Right lobe of liver (tissue), 6 donors: ENCODE measurements around the gene BHLHE23. TPM values are rescaled to one million over a fixed set of nuclear protein-coding genes. Genes with fewer than 3 reads are reported as not detected.

ENCODE experiments used
- ATAC-seq, 4 donors: fragments of 200-7000 bp; cut with Tn5 transposase; one replicate each; pipeline ENCODE4 v1.9.1; 2020; ENCODE audit warnings: mild to moderate bottlenecking in 4 of 4, moderate library complexity in 4 of 4
- DNase-seq, 3 donors: peaks; one replicate each; pipeline ENCODE4 v3.0.0-alpha.2; 2020
- H3K27ac ChIP-seq, 3 donors: fragments of 200-600 bp; one replicate each; pipeline ENCODE4 v1.8.0; 2022
- H3K27me3 ChIP-seq, 2 donors: fragments of 200-600 bp; one replicate each; pipeline ENCODE4 v1.8.0; 2022
- H3K36me3 ChIP-seq, 4 donors: fragments of 200-600 bp; sonication (generic) in 1 of 4; one replicate each; pipeline versions ENCODE4 v1.5.1 to v1.8.0; 2017 to 2022; ENCODE audit warnings: control low read depth in 1 of 4
- H3K4me1 ChIP-seq, 4 donors: fragments of 200-600 bp; sonication (generic) in 1 of 4; one replicate each; pipeline versions ENCODE4 v1.5.1 to v1.8.0; 2017 to 2022; ENCODE audit warnings: control low read depth in 1 of 4
- H3K4me3 ChIP-seq, 3 donors: fragments of 200-600 bp; one replicate each; pipeline ENCODE4 v1.8.0; 2022
- H3K9me3 ChIP-seq, 4 donors: fragments of 200-600 bp; sonication (generic) in 1 of 4; one replicate each; pipeline versions ENCODE4 v1.5.1 to v1.8.0; 2017 to 2022; ENCODE audit warnings: control low read depth in 1 of 4
- POLR2A ChIP-seq: fragments of 450-650 bp; IDR thresholded peaks from one replicate; pipeline ENCODE4 v1.6.1; 2017; ENCODE audit warnings: antibody characterized with exemption, mild to moderate bottlenecking
- WGBS: methylation state at CpG from one replicate; pipeline ENCODE4 v1.1.6; 2018; ENCODE audit warnings: low coverage, low lambda C conversion rate; ENCODE audit not compliant: insufficient coverage; ENCODE audit errors: missing lambda C conversion rate; 5-methylcytosine and 5-hydroxymethylcytosine counted together
- intact Hi-C, 2 donors: fragments of 100-400 bp; cut with DNase I; formaldehyde crosslinking; loops; one replicate each; pipeline versions ENCODE4 v1.11.2 to v1.14.1; 2022
- total RNA-seq, 6 experiments: library from RNA; depleted of rRNA in 2 of 6; stranded (reverse); fragments of >200 nt in 2 of 6; fragmentation: NEBNext Ultra II Directional in 3 of 6; extraction: Animal tissue kit (Norgen Biotek cat#: 25700) in 3 of 6; gene quantifications; one replicate each; pipeline versions ENCODE4 v1.1.0 to v1.2.4, GENCODE V29; 2016 to 2023
- TF ChIP-seq, protein P1 (sequence below), 4 donors: fragments of 200-600 bp in 3 of 4; fragments of 450-650 bp in 1 of 4; IDR thresholded peaks; one replicate each; pipeline versions ENCODE4 v1.5.1 to v1.8.0; 2016 to 2022; ENCODE audit warnings: antibody characterized with exemption in 4 of 4, mild to moderate bottlenecking in 2 of 4
- donor health status: DM: no; HTN: yes; CAD: no.
- donor health status: DM: no; HTN: no; CAD: no.
- donor health status: DM: no; HTN: no; CAD: no.
- donor health status: DM: no; HTN: yes; CAD: no.
- donor health status: DM: no; HTN: yes; CAD: no.

The BHLHE23 gene
- total RNA-seq, 6 experiments from 2014 or later, result not detected

DNA sequence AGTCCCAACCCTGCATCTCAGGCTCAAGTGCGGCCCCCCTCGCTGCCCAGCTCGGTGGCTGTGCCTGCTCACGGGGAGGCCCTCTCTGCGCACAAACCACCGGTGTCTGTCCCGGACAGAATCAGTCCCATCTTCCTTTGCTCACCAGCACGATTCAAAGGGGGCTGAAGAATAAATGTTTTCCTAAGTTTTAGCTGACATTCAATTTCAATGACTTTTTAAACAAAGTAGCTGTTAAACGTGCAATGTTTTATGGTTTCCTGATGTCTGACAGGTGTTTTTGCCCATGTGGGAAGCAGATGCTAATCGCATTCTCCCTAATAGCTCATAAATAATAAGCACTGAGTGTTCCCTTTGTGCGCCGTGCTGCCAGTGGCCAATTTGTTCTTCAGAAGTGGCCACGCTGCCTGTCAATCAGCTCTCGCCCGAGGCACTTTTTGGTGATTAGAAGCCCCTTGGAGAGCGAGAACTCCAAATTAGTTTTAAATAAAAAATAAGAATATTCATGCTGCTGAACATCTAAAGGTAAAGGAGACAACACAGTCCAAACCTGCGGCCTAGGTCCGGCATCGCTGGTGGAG lies 26.3 kb downstream of the BHLHE23 start:
- no peaks in the 10 kb centered on the region for H3K4me1 ChIP-seq
- H3K4me3 ChIP-seq, result no peak overlapping the region
- intact Hi-C loops, result no loop called here
- H3K9me3 ChIP-seq, result no peaks in the 10 kb centered on the region
- ATAC-seq, result no peak
- H3K36me3 ChIP-seq, result no peaks in the 10 kb centered on the region
- no peak for TF ChIP-seq POLR2A
- TF ChIP-seq, protein P1, sequence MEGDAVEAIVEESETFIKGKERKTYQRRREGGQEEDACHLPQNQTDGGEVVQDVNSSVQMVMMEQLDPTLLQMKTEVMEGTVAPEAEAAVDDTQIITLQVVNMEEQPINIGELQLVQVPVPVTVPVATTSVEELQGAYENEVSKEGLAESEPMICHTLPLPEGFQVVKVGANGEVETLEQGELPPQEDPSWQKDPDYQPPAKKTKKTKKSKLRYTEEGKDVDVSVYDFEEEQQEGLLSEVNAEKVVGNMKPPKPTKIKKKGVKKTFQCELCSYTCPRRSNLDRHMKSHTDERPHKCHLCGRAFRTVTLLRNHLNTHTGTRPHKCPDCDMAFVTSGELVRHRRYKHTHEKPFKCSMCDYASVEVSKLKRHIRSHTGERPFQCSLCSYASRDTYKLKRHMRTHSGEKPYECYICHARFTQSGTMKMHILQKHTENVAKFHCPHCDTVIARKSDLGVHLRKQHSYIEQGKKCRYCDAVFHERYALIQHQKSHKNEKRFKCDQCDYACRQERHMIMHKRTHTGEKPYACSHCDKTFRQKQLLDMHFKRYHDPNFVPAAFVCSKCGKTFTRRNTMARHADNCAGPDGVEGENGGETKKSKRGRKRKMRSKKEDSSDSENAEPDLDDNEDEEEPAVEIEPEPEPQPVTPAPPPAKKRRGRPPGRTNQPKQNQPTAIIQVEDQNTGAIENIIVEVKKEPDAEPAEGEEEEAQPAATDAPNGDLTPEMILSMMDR (IDR thresholded peaks at IDR 0.05), result no peak
- H3K27ac ChIP-seq, result no peak overlapping the region
- no peak for DNase-seq
- WGBS, result 45% methylated on average over 16 of the region's 19 CpGs
- H3K27me3 ChIP-seq, result no peaks in the 10 kb centered on the region

DNA sequence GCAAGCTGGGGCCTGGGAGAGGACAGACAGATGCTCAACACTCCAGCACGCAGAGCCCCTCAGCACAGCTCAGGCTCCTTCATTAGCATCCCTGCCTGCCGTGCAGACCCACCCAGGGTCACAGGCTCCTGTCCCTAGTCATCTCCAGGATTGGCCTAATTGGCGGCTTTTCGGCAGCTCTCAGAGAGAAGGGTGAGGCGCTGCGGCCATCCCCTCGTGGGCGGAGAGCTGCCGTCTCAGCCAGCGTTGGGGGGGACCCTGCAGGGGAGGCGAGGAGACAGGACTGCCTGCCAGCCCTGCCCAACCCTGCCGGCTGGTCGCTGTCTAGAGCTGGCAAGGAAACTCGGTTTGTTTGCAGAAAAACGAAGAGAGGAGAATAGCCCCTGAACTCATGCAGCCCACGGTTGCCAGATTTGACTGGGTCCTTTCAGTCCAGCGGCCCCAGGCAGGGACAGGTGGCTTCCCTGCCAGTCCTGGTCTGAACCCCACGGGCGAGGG lies 26.8 kb downstream of the BHLHE23 start:
- Histone ChIP-seq H3K4me1 (no peaks in the 10 kb centered on the region), H3K36me3 (no peaks in the 10 kb centered on the region), H3K27me3 (no peaks in the 10 kb centered on the region), H3K27ac (no peak overlapping the region), H3K9me3 (no peaks in the 10 kb centered on the region), H3K4me3 (no peak overlapping the region)
- DNase-seq, result no peak
- 8% methylated on average over 12 of the region's 19 CpGs for WGBS
- intact Hi-C loops, result no loop called here
- no peak for TF ChIP-seq POLR2A
- no peak for ATAC-seq

DNA sequence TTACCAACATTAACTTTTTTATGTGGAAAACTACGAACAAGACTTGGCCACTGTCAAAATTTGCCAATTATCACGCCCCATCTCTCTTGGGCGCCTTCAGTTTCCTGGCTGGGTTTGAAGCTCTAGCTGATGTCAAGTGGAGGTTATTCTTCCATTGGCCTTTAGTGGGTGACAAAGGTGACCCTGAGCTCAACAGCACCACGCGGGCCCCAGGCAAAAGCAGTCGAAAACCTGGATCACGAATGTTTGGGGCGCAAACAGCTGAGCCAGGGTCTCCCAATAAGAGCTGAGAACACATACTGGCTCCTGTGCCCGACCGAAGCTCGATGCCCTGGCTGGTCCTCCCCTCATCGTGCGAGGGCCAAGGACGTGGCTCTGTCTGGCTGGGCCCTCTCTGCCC lies 27.5 kb downstream of the BHLHE23 start:
- no peaks in the 10 kb centered on the region for H3K4me1 ChIP-seq
- intact Hi-C loops, result no loop called here
- H3K4me3 ChIP-seq, result no peak overlapping the region
- 58% methylated on average over 13 of the region's 14 CpGs for WGBS
- no peaks in the 10 kb centered on the region for H3K9me3 ChIP-seq
- H3K27me3 ChIP-seq, result peaks cover 0 to 2% of the 10 kb centered on the region in 2 donors
- H3K27ac ChIP-seq, result no peak overlapping the region
- ATAC-seq (no peak), DNase-seq (no peak)
- TF ChIP-seq, protein P1 (IDR thresholded peaks at IDR 0.05), result no peak
- no peak for TF ChIP-seq POLR2A
- no peaks in the 10 kb centered on the region for H3K36me3 ChIP-seq

DNA sequence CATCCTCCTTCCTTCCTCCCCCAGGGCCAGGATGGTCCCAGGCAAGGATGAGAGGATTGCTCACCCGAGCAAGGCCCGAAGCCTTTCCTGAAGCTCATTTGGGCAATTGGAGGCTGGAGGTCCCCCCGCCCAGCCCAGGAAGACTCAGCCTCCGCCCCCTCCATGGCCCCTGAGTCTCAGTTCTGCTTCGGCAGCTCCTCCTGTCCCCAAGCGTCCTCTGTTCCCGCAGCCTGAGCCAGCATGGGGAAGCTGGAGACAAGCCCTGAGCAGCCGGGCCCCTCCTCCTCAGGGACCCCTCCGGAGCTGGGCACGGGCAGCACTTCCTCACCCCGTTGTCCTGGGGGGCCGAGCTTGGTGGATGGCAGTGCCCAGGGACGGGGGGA lies 28.2 kb downstream of the BHLHE23 start:
- intact Hi-C loops, result no loop called here
- 20% methylated on average over 1 of the region's 13 CpGs for WGBS

More for the DNA sequence above, 28.2 kb downstream of the BHLHE23 start:
- no peak for DNase-seq
- H3K27ac ChIP-seq, result no peak overlapping the region
- H3K9me3 ChIP-seq, result no peaks in the 10 kb centered on the region
- no peak for ATAC-seq
- no peaks in the 10 kb centered on the region for H3K36me3 ChIP-seq
- H3K4me3 ChIP-seq, result no peak overlapping the region
- H3K4me1 ChIP-seq, result no peaks in the 10 kb centered on the region
- no peak for TF ChIP-seq POLR2A
- TF ChIP-seq, protein P1 (IDR thresholded peaks at IDR 0.05), result no peak
- H3K27me3 ChIP-seq, result peaks cover 0 to 6% of the 10 kb centered on the region in 2 donors
